GM20000 (cell line): ENCODE measurements around the gene RALGPS1.

Experiments used
- DNase-seq: peaks from one replicate; pipeline ENCODE4 v3.0.0; 2012; ENCODE audit warnings: low spot score
- CTCF ChIP-seq: IDR thresholded peaks from 2 replicates; pipeline ENCODE4 v1.5.1; 2012; ENCODE audit warnings: mild to moderate bottlenecking, control low read depth; ENCODE audit errors: extremely low read depth, missing control alignments

The RALGPS1 gene

GRCh38 chr9:126885131-126885641, 29.4 kb upstream of the RALGPS1 start:
- no peak for DNase-seq
- TF ChIP-seq CTCF: no peak

- no peak for TF ChIP-seq CTCF
- DNase-seq: no peak
Measured at GRCh38 chr9:126886034-126886822, 28.4 kb upstream of the RALGPS1 start.

GRCh38 chr9:126886897-126887296, 27.7 kb upstream of the RALGPS1 start:
- DNase-seq: no peak
- TF ChIP-seq CTCF: no peak

GRCh38 chr9:126891676-126892075, 22.9 kb upstream of the RALGPS1 start:
- DNase-seq: no peak
- TF ChIP-seq CTCF: no peak

- no peak for DNase-seq
- TF ChIP-seq CTCF: no peak
Measured at GRCh38 chr9:126893079-126893478, 21.5 kb upstream of the RALGPS1 start.

- no peak for DNase-seq
Measured at GRCh38 chr9:126894052-126894603, 20.5 kb upstream of the RALGPS1 start.

More at GRCh38 chr9:126894052-126894603, 20.5 kb upstream of the RALGPS1 start:
- TF ChIP-seq CTCF: no peak
